ENCODE data around the gene GLCE.

DNA sequence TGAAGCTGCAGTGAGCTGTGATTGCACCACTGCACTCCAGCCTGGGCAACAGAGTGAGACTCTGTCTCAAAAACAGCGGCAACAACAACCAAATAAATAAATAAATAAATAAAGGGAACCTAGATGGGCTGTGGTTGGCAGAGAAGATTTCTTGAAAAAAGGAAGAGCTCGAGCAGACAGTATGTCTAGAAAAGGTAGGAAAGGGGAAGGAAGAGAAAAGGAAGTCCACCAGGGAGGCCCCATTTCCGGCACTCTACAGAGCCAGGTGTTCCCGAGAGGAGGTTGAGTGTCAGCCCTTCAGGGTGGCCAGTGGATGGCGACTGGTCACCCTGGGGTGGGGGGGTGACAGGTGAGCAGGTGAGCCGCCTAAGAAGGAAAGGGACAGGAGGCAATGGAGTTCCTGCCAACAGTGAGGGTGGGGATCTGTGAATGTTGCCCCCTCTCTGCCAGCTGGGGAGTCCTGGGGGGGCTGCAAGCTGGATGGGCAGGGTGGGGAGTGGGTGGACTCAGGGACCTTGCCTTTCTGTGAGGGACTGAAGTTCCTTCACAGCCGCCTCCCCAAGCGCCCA, 153.1 kb downstream of the GLCE start:
- TF ChIP-seq EP300 (IDR thresholded peaks at IDR 0.05) (no peak), POLR2A (IDR thresholded peaks at IDR 0.05) (no peak)
- TF ChIP-seq, protein P1, sequence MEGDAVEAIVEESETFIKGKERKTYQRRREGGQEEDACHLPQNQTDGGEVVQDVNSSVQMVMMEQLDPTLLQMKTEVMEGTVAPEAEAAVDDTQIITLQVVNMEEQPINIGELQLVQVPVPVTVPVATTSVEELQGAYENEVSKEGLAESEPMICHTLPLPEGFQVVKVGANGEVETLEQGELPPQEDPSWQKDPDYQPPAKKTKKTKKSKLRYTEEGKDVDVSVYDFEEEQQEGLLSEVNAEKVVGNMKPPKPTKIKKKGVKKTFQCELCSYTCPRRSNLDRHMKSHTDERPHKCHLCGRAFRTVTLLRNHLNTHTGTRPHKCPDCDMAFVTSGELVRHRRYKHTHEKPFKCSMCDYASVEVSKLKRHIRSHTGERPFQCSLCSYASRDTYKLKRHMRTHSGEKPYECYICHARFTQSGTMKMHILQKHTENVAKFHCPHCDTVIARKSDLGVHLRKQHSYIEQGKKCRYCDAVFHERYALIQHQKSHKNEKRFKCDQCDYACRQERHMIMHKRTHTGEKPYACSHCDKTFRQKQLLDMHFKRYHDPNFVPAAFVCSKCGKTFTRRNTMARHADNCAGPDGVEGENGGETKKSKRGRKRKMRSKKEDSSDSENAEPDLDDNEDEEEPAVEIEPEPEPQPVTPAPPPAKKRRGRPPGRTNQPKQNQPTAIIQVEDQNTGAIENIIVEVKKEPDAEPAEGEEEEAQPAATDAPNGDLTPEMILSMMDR (IDR thresholded peaks at IDR 0.05): no peak
